HG03575 (cell line): ENCODE measurements around the gene CATSPERZ.

ENCODE experiments used
- ATAC-seq: cut with Tn5 transposase; IDR thresholded peaks from one replicate; pipeline ENCODE4 v1.9.1; 2021; ENCODE audit not compliant: unreplicated experiment, insufficient number of reproducible peaks, low FRiP score; ENCODE audit errors: extremely low read depth

Gene CATSPERZ

GRCh38 chr11:64283092-64283491 is 17.1 kb upstream of the CATSPERZ start:
- no peak for ATAC-seq

GRCh38 chr11:64284048-64284961 is 15.9 kb upstream of the CATSPERZ start, which contains the start of gene BAD:
BAD (minus strand) TSS chr11:64284665; CDS start chr11:64284368, 297 bp downstream.
- ATAC-seq, result no peak

- no peak for ATAC-seq
These were observed 14.9 kb upstream of the CATSPERZ start, which contains the start of gene GPR137 for GRCh38 chr11:64284962-64285884. GPR137 (plus strand) TSS chr11:64285848; CDS start chr11:64286525, 677 bp downstream.

GRCh38 chr11:64285885-64286800 is 14.0 kb upstream of the CATSPERZ start:
- ATAC-seq, result no peak

- no peak for ATAC-seq
These were observed 13.4 kb upstream of the CATSPERZ start for GRCh38 chr11:64286801-64287159.

GRCh38 chr11:64287676-64288352 is 12.3 kb upstream of the CATSPERZ start:
- no peak for ATAC-seq

GRCh38 chr11:64288353-64288750 is 11.8 kb upstream of the CATSPERZ start:
- no peak for ATAC-seq

GRCh38 chr11:64289002-64289564 is 11.1 kb upstream of the CATSPERZ start:
- ATAC-seq, result no peak

- ATAC-seq, result no peak
These were observed 9.6 kb upstream of the CATSPERZ start for GRCh38 chr11:64290352-64291261.

- no peak for ATAC-seq
These were observed 8.9 kb upstream of the CATSPERZ start, which contains the start of gene KCNK4 for GRCh38 chr11:64291262-64291751. KCNK4 (plus strand) TSS chr11:64291302; CDS start chr11:64293019, 1,717 bp downstream.

GRCh38 chr11:64291752-64292459 is 8.3 kb upstream of the CATSPERZ start:
- ATAC-seq, result no peak

- ATAC-seq, result no peak
These were observed 7.5 kb upstream of the CATSPERZ start for GRCh38 chr11:64292460-64293254.

GRCh38 chr11:64294774-64295173 is 5.4 kb upstream of the CATSPERZ start:
- no peak for ATAC-seq

GRCh38 chr11:64295760-64296159 is 4.4 kb upstream of the CATSPERZ start:
- no peak for ATAC-seq

- no peak for ATAC-seq
These were observed 3.9 kb upstream of the CATSPERZ start for GRCh38 chr11:64296236-64296635.
